Fibroblast of mammary gland (primary cell): ENCODE data around the gene ACTR1B.

Experiments
- DNase-seq: peaks from one replicate; pipeline ENCODE4 v3.0.0-alpha.2; 2010; ENCODE audit warnings: low read depth
- H3K4me3 ChIP-seq: 2 replicates; pipeline ENCODE4 v1.5.1; 2011; ENCODE audit warnings: low read depth, mild to moderate bottlenecking, low read length, moderate library complexity; ENCODE audit not compliant: control insufficient read depth
- CTCF ChIP-seq: conservative IDR thresholded peaks from 2 replicates; pipeline ENCODE4 v1.5.1; 2011; ENCODE audit warnings: low read depth, low read length, inconsistent platforms; ENCODE audit not compliant: control insufficient read depth, insufficient read depth

The ACTR1B gene

GRCh38 chr2:97654309-97654708, 9.5 kb downstream of the ACTR1B start:
- DNase-seq: no peak
- H3K4me3 ChIP-seq: no peak overlapping the region
- TF ChIP-seq CTCF: no peak

- TF ChIP-seq CTCF: no peak
Measured at GRCh38 chr2:97653874-97654273, 10.0 kb downstream of the ACTR1B start.

GRCh38 chr2:97653473-97653872, 10.4 kb downstream of the ACTR1B start:
- no peak for DNase-seq
- TF ChIP-seq CTCF: no peak

More at GRCh38 chr2:97653874-97654273, 10.0 kb downstream of the ACTR1B start:
- DNase-seq: no peak
- H3K4me3 ChIP-seq: no peak overlapping the region

GRCh38 chr2:97651114-97651513, 12.7 kb downstream of the ACTR1B start:
- DNase-seq: no peak
- H3K4me3 ChIP-seq: no peak overlapping the region
- TF ChIP-seq CTCF: no peak

More at GRCh38 chr2:97653473-97653872, 10.4 kb downstream of the ACTR1B start:
- H3K4me3 ChIP-seq: no peak overlapping the region

- no peak for TF ChIP-seq CTCF
- no peak for DNase-seq
- H3K4me3 ChIP-seq: peak overlapping the region; percentile 96
Measured at GRCh38 chr2:97646977-97647376, 16.9 kb downstream of the ACTR1B start.

GRCh38 chr2:97645695-97646629, 17.9 kb downstream of the ACTR1B start, which contains the start of gene COX5B:
TSS of gene COX5B (plus strand) at chr2:97646062. CDS start at chr2:97646087, 25 bp downstream.
- TF ChIP-seq CTCF: no peak
- peak; percentile 93 for DNase-seq
- peak within 1 kb of the TSS; percentile 96 for H3K4me3 ChIP-seq
